ENCODE data around the gene MYOC.
"Not testable (repeated sequence)": the region's sequence is repeated elsewhere in the genome, so short reads cannot be mapped to it uniquely, and the experiment has no call there.

Gene MYOC

GRCh38 chr1:171600862-171601261, 51.6 kb downstream of the MYOC start:
- no peak for DNase-seq

- DNase-seq, result not testable (repeated sequence)
These were observed 52.2 kb downstream of the MYOC start for GRCh38 chr1:171600310-171600709.

GRCh38 chr1:171597203-171597602, 55.3 kb downstream of the MYOC start:
- DNase-seq, result no peak

GRCh38 chr1:171596705-171597104, 55.8 kb downstream of the MYOC start:
- DNase-seq, result no peak

- DNase-seq, result no peak
These were observed 56.4 kb downstream of the MYOC start for GRCh38 chr1:171596119-171596518.

- DNase-seq, result no peak
These were observed 57.2 kb downstream of the MYOC start for GRCh38 chr1:171595324-171595723.

- DNase-seq, result no peak
These were observed 62.5 kb downstream of the MYOC start for GRCh38 chr1:171590022-171590421.

GRCh38 chr1:171588230-171588629, 64.3 kb downstream of the MYOC start:
- DNase-seq, result no peak

- DNase-seq, result no peak
These were observed 66.8 kb downstream of the MYOC start for GRCh38 chr1:171585715-171586114.

Data from NCI-H524 (cell line).